CD4-positive, alpha-beta T cell (primary cell): ENCODE measurements around the gene FLT3LG. TPM values are rescaled to one million over a fixed set of nuclear protein-coding genes. Genes with fewer than 3 reads are reported as not detected.
A peak's percentile ranks its signal among the peaks of the same experiment; 100 is the strongest.

Experiments
- ATAC-seq: fragments of 200-7000 bp; cut with Tn5 transposase; one replicate; pipeline ENCODE4 v1.10.0; 2022; ENCODE audit warnings: mild to moderate bottlenecking; ENCODE audit not compliant: poor library complexity
- CTCF ChIA-PET: fragments of 350-600 bp; sonication (Branson Sonifier 250); formaldehyde crosslinking; loops from one replicate; lab custom pipeline; 2021; ENCODE audit warnings: antibody characterized with exemption, inconsistent platforms; lab: Charles Lee
- POLR2A ChIA-PET: fragments of 350-600 bp; sonication (Branson Sonifier 250); formaldehyde crosslinking; loops from one replicate; lab custom pipeline; 2021; ENCODE audit warnings: antibody characterized with exemption, inconsistent platforms; lab: Charles Lee
- DNase-seq, 14 experiments: peaks; one replicate each; pipeline ENCODE4 v3.0.0-alpha.2; 2013 to 2020; ENCODE audit warnings: mixed read lengths in 2 of 14
- H3K27ac ChIP-seq, 2 donors: one replicate each; pipeline versions ENCODE4 v1.5.1 to v1.7.0; 2013; ENCODE audit warnings: low read length in 2 of 2, low read depth in 1 of 2, mild to moderate bottlenecking in 1 of 2
- H3K27me3 ChIP-seq, 2 experiments: 1 replicate in 1 of 2; 2 replicates in 1 of 2; pipeline versions ENCODE4 v1.6.1 to v1.7.0; 2013; ENCODE audit warnings: low read length in 2 of 2, control low read depth in 1 of 2, mild to moderate bottlenecking in 1 of 2, moderate library complexity in 1 of 2; ENCODE audit not compliant: insufficient read depth in 2 of 2, control insufficient read depth in 1 of 2
- H3K36me3 ChIP-seq: one replicate; pipeline ENCODE4 v1.6.1; 2013; ENCODE audit warnings: low read length, control low read depth; ENCODE audit not compliant: insufficient read depth
- H3K4me1 ChIP-seq: one replicate; pipeline ENCODE4 v1.6.1; 2013; ENCODE audit warnings: low read length, control low read depth; ENCODE audit not compliant: insufficient read depth
- H3K4me3 ChIP-seq: one replicate; pipeline ENCODE4 v1.5.1; 2013; ENCODE audit warnings: mild to moderate bottlenecking, low read length, moderate library complexity
- H3K9me3 ChIP-seq, 2 experiments: 1 replicate in 1 of 2; 2 replicates in 1 of 2; pipeline versions ENCODE4 v1.6.1 to v1.7.0; 2013; ENCODE audit warnings: low read length in 2 of 2, mild to moderate bottlenecking in 2 of 2, control low read depth in 1 of 2, moderate library complexity in 1 of 2; ENCODE audit not compliant: control insufficient read depth in 1 of 2, insufficient read depth in 1 of 2
- H3K27ac Mint-ChIP-seq: one replicate; pipeline ENCODE4 v1.8.0; 2020; ENCODE audit warnings: mixed read lengths
- H3K27me3 Mint-ChIP-seq: one replicate; pipeline ENCODE4 v1.8.0; 2021; ENCODE audit warnings: mixed read lengths
- H3K36me3 Mint-ChIP-seq: one replicate; pipeline ENCODE4 v1.8.0; 2021; ENCODE audit warnings: low read depth, mixed read lengths
- H3K4me1 Mint-ChIP-seq: one replicate; pipeline ENCODE4 v1.8.0; 2021; ENCODE audit warnings: low read depth, mixed read lengths
- H3K4me3 Mint-ChIP-seq: one replicate; pipeline ENCODE4 v1.8.0; 2020; ENCODE audit warnings: mild to moderate bottlenecking, mixed read lengths
- H3K9me3 Mint-ChIP-seq: one replicate; pipeline ENCODE4 v1.8.0; 2020; ENCODE audit warnings: mixed read lengths
- intact Hi-C, 2 experiments: fragments of 100-400 bp; cut with DNase I in 1 of 2; cut with micrococcal nuclease in 1 of 2; formaldehyde crosslinking; loops; one replicate each; pipeline versions ENCODE4 v1.15.1 to v1.9.0; 2023 to 2025; cut with DNase I, micrococcal nuclease
- total RNA-seq, 174 experiments: library from RNA in 2 of 174; stranded (reverse) in 2 of 174; gene quantifications; one replicate each; pipeline ENCODE4 v1.2.3 and lab custom pipeline; 2021 to 2026
- TF ChIP-seq, protein P1 (sequence below): fragments of 200-600 bp; IDR thresholded peaks from one replicate; pipeline ENCODE4 v1.8.0; 2022; ENCODE audit warnings: antibody characterized with exemption, mild to moderate bottlenecking

FLT3LG gene
- total RNA-seq, 2 experiments from 2014 or later = 311 to 325 TPM

DNA sequence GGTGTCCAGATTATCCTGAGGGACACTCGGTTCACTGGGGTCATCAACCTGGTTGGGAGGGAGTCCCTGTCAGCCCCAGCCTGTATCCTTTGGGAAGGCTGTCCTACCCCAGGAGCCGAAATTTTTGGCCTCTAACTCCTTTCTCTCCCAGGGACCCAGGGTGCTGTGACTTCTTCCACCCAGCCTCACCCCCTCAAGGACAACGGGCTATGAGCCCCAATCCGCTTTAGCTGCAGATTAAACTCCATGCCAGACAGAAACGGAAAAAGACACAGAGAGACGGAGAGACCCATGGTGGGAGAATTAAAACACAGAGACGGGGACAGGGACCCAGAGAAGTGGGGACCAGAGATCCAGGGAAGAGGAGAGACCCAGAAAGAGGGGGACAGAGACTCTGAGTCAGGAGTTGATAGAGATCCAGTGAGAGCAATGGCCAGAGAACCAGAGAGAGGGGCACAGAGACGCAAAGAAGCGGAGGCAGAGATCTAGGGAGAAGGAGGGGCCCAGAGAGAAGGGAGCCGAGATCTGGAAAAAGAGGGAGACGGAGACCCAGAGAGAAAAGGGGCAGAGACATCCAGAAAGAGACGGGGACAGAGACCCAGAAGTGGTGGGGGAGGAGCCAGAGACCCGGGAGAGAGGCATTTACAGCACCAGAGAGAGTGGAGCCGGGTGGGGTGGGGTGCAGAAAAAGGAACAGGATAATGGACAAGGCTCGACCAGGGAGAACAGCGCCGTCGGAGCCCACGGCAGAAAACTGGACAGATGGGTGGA is 33.4 kb upstream of the FLT3LG start:
- ATAC-seq (no peak), DNase-seq (no peak)
- Histone ChIP-seq H3K27ac (no peak overlapping the region), H3K4me1 (peaks cover 44% of the 10 kb centered on the region), H3K27me3 (peaks cover 64 to 65% of the 10 kb centered on the region in 2 experiments), H3K36me3 (no peaks in the 10 kb centered on the region), H3K4me3 (no peak overlapping the region), H3K9me3 (peaks cover 0 to 10% of the 10 kb centered on the region in 2 experiments)
- peak overlapping the region; percentile 83 for H3K4me3 Mint-ChIP-seq
- peaks cover 76% of the 10 kb centered on the region for H3K27me3 Mint-ChIP-seq
- H3K36me3 Mint-ChIP-seq = peaks cover 8% of the 10 kb centered on the region
- ChIA-PET POLR2A (interaction anchor here (1.9 kb wide), 1 partner anchor 31 kb away, joined by 6 read pairs; no protein-coding TSS in a partner anchor), CTCF (interaction anchor here (1.2 to 1.5 kb wide), 2 partner anchors 30 to 49 kb away, joined by 4 read pairs; no protein-coding TSS in a partner anchor)
- TF ChIP-seq, protein P1, sequence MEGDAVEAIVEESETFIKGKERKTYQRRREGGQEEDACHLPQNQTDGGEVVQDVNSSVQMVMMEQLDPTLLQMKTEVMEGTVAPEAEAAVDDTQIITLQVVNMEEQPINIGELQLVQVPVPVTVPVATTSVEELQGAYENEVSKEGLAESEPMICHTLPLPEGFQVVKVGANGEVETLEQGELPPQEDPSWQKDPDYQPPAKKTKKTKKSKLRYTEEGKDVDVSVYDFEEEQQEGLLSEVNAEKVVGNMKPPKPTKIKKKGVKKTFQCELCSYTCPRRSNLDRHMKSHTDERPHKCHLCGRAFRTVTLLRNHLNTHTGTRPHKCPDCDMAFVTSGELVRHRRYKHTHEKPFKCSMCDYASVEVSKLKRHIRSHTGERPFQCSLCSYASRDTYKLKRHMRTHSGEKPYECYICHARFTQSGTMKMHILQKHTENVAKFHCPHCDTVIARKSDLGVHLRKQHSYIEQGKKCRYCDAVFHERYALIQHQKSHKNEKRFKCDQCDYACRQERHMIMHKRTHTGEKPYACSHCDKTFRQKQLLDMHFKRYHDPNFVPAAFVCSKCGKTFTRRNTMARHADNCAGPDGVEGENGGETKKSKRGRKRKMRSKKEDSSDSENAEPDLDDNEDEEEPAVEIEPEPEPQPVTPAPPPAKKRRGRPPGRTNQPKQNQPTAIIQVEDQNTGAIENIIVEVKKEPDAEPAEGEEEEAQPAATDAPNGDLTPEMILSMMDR = no peak
- H3K4me1 Mint-ChIP-seq = peaks cover 44% of the 10 kb centered on the region
- no peak overlapping the region for H3K27ac Mint-ChIP-seq
- intact Hi-C loops = loop anchor here in 1 of 2 experiments (5.0 to 10.0 kb wide), 2 partner anchors 108 to 446 kb away; partner anchors contain the start of genes GYS1 and RUVBL2
- no peaks in the 10 kb centered on the region for H3K9me3 Mint-ChIP-seq

DNA sequence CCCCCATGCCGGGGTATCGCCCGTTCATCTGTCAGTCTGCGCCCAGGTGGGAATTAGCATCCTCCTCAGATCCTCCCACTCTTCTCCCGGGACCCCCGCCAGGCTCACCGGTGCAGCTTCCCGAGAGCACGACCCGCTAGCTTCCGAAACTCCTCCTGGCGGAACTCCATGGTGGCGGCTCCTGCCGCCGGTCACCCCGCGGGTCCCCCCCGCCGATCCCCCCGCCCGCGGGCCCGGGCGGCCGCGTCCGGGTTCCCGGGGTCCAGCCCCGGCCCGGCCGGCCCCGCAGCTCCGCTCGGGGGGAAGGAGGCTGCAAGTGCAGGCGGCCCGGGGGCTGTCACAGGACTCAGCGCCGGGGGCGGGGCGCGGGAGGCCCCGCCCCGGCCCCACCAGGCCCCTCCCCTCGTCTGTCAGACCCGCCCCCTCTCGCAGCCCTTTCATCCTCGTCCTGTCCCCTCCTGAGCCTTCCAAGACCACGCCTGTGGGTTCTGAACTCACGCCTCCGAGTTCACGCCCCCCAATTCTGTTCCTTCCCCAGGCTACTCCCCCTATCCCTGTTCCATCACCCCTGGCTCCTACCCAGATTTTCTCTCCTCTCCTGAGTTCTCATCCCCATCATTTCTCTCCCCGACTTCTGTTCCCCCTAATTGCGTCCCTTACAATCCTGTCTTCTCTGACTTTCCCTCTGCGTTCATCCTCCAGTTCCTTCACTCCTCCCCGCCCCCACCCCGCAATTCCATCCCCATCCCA is 32.6 kb upstream of the FLT3LG start, which contains the start of gene SLC17A7:
Gene SLC17A7, minus strand, starts transcription at position 318 of the 750 bp plus-strand sequence. Its CDS starts 148 bp downstream, at position 170.
- no peak within 1 kb of the TSS for H3K27ac Mint-ChIP-seq
- peaks cover 58 to 60% of the 10 kb centered on the region in 2 experiments for H3K27me3 ChIP-seq
- peak in 9 of 14 experiments; percentile 28 to 77 (median 41) for DNase-seq
- H3K4me3 ChIP-seq = no peak within 1 kb of the TSS
- ChIA-PET POLR2A (interaction anchor here (1.1 to 1.9 kb wide), 3 partner anchors 12 to 32 kb away, joined by 4 to 6 read pairs (median 5); partner anchors contain the start of gene ALDH16A1), CTCF (interaction anchor here (0.9 to 2.9 kb wide), 4 partner anchors 10 to 50 kb away, joined by 3 to 15 read pairs (median 4); no protein-coding TSS in a partner anchor)
- peaks cover 38% of the 10 kb centered on the region for H3K4me1 Mint-ChIP-seq
- H3K36me3 ChIP-seq = peaks cover under 1% of the 10 kb centered on the region
- H3K9me3 Mint-ChIP-seq = no peaks in the 10 kb centered on the region
- H3K9me3 ChIP-seq = peaks cover 0 to 6% of the 10 kb centered on the region in 2 experiments
- peaks cover 68% of the 10 kb centered on the region for H3K27me3 Mint-ChIP-seq
- TF ChIP-seq, protein P1 = no peak
- intact Hi-C loops = loop anchor here in 1 of 2 experiments (5.0 to 10.0 kb wide), 2 partner anchors 109 to 447 kb away; partner anchors contain the start of genes GYS1 and RUVBL2
- H3K4me1 ChIP-seq = peaks cover 42% of the 10 kb centered on the region
- H3K27ac ChIP-seq = no peak within 1 kb of the TSS
- no peak for ATAC-seq
- H3K36me3 Mint-ChIP-seq = peaks cover 15% of the 10 kb centered on the region
- H3K4me3 Mint-ChIP-seq = peak within 1 kb of the TSS; percentile 85

DNA sequence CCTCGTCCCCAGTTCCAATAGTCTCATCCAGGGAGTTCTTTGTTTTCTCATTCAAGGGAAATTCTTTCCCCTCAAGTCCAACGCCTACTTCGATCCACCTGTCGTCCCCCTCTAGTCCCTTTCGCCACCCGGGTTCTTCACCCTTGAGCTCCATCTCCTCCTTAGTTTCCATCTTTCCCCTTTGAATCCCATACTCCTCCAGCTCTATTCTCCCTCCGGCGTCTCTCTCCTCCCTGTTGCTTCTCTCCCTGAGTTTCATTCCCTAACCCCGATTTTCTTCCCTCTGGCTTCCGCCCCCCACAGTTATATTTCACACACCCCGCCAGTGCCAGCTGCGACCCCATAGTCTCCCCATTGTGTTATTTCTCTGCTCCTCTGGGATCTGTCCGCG is 32.1 kb upstream of the FLT3LG start:
- TF ChIP-seq, protein P1 = no peak
- POLR2A ChIA-PET = interaction anchor here (1.1 to 1.9 kb wide), 4 partner anchors 11 to 50 kb away, joined by 4 to 6 read pairs (median 4); partner anchors contain the start of gene ALDH16A1
- Mint-ChIP-seq H3K36me3 (peaks cover 20% of the 10 kb centered on the region), H3K4me3 (peak overlapping the region; percentile 85), H3K4me1 (peaks cover 36% of the 10 kb centered on the region), H3K27ac (no peak overlapping the region), H3K9me3 (no peaks in the 10 kb centered on the region), H3K27me3 (peaks cover 63% of the 10 kb centered on the region)
- ATAC-seq (no peak), DNase-seq (peak in 1 of 14 experiments; percentile 20)
- Histone ChIP-seq H3K36me3 (peaks cover 7% of the 10 kb centered on the region), H3K27me3 (peaks cover 53 to 54% of the 10 kb centered on the region in 2 experiments), H3K9me3 (peaks cover 0 to under 1% of the 10 kb centered on the region in 2 experiments), H3K4me3 (no peak overlapping the region), H3K27ac (no peak overlapping the region), H3K4me1 (peaks cover 36% of the 10 kb centered on the region)
- intact Hi-C loops = loop anchor here in 1 of 2 experiments (5.0 to 10.0 kb wide), 2 partner anchors 110 to 447 kb away; partner anchors contain the start of genes GYS1 and RUVBL2
- CTCF ChIA-PET = interaction anchor here (0.9 to 2.9 kb wide), 4 partner anchors 10 to 51 kb away, joined by 3 to 15 read pairs (median 4); no protein-coding TSS in a partner anchor
